Dendritic cell treated with granulocyte-macrophage colony-stimulating factor and Interleukin-4, amounts not matched to agents 40 ng/mL and 50 ng/mL, for 4 days (primary cell): ENCODE data around the gene TBCK.
"Not testable (repeated sequence)": the region's sequence is repeated elsewhere in the genome, so short reads cannot be mapped to it uniquely, and the experiment has no call there.

Experiments
- H3K27ac Mint-ChIP-seq: one replicate; pipeline ENCODE4 v1.8.0; 2022; ENCODE audit warnings: mild to moderate bottlenecking, mixed read lengths
- H3K27me3 Mint-ChIP-seq: one replicate; pipeline ENCODE4 v1.8.0; 2022; ENCODE audit warnings: mild to moderate bottlenecking, mixed read lengths
- H3K36me3 Mint-ChIP-seq: one replicate; pipeline ENCODE4 v1.8.0; 2022; ENCODE audit warnings: low read depth, mixed read lengths
- H3K4me1 Mint-ChIP-seq: one replicate; pipeline ENCODE4 v1.8.0; 2022; ENCODE audit warnings: low read depth, mixed read lengths
- H3K4me3 Mint-ChIP-seq: one replicate; pipeline ENCODE4 v1.8.0; 2022; ENCODE audit warnings: mild to moderate bottlenecking, moderate library complexity, mixed read lengths
- H3K9me3 Mint-ChIP-seq: one replicate; pipeline ENCODE4 v1.8.0; 2022; ENCODE audit warnings: mixed read lengths
- intact Hi-C: fragments of 100-400 bp; cut with micrococcal nuclease; formaldehyde crosslinking; loops from one replicate; pipeline ENCODE4 v1.15.0; 2022

TBCK gene

GRCh38 chr4:106132045-106132444, 184.0 kb downstream of the TBCK start:
- H3K4me3 Mint-ChIP-seq: no peak overlapping the region
- H3K4me1 Mint-ChIP-seq: no peaks in the 10 kb centered on the region
- H3K27me3 Mint-ChIP-seq: no peaks in the 10 kb centered on the region
- peaks cover 22% of the 10 kb centered on the region for H3K9me3 Mint-ChIP-seq
- H3K27ac Mint-ChIP-seq: no peak overlapping the region
- intact Hi-C loops: no loop called here
- H3K36me3 Mint-ChIP-seq: peaks cover 22% of the 10 kb centered on the region

GRCh38 chr4:106126062-106126461, 189.9 kb downstream of the TBCK start:
- intact Hi-C loops: no loop called here
- Mint-ChIP-seq H3K27ac (no peak overlapping the region), H3K27me3 (no peaks in the 10 kb centered on the region), H3K4me1 (no peaks in the 10 kb centered on the region), H3K36me3 (peaks cover 13% of the 10 kb centered on the region), H3K4me3 (no peak overlapping the region), H3K9me3 (no peaks in the 10 kb centered on the region)

GRCh38 chr4:106119949-106120555, 196.0 kb downstream of the TBCK start:
- H3K4me1 Mint-ChIP-seq, intact Hi-C loops, H3K27me3 Mint-ChIP-seq, H3K4me3 Mint-ChIP-seq, H3K9me3 Mint-ChIP-seq, H3K27ac Mint-ChIP-seq: not testable (repeated sequence)
- H3K36me3 Mint-ChIP-seq: peaks cover 18% of the 10 kb centered on the region

- no peak overlapping the region for H3K27ac Mint-ChIP-seq
- no peak overlapping the region for H3K4me3 Mint-ChIP-seq
- no peaks in the 10 kb centered on the region for H3K4me1 Mint-ChIP-seq
- H3K9me3 Mint-ChIP-seq: peaks cover 34% of the 10 kb centered on the region
- intact Hi-C loops: no loop called here
- H3K36me3 Mint-ChIP-seq: peaks cover 51% of the 10 kb centered on the region
- H3K27me3 Mint-ChIP-seq: no peaks in the 10 kb centered on the region
Observed at GRCh38 chr4:106116025-106116424, 200.0 kb downstream of the TBCK start.

GRCh38 chr4:106114270-106114669, 201.7 kb downstream of the TBCK start:
- peaks cover 51% of the 10 kb centered on the region for H3K9me3 Mint-ChIP-seq
- no peak overlapping the region for H3K27ac Mint-ChIP-seq
- no peaks in the 10 kb centered on the region for H3K4me1 Mint-ChIP-seq
- H3K27me3 Mint-ChIP-seq: no peaks in the 10 kb centered on the region
- intact Hi-C loops: no loop called here
- H3K36me3 Mint-ChIP-seq: peaks cover 61% of the 10 kb centered on the region
- H3K4me3 Mint-ChIP-seq: no peak overlapping the region

- H3K27me3 Mint-ChIP-seq, H3K4me1 Mint-ChIP-seq, intact Hi-C loops, H3K4me3 Mint-ChIP-seq, H3K27ac Mint-ChIP-seq: not testable (repeated sequence)
- H3K36me3 Mint-ChIP-seq: peaks cover 83% of the 10 kb centered on the region
- H3K9me3 Mint-ChIP-seq: peaks cover 75% of the 10 kb centered on the region
Observed at GRCh38 chr4:106111778-106112469, 204.1 kb downstream of the TBCK start.

- Mint-ChIP-seq H3K4me3 (no peak overlapping the region), H3K4me1 (no peaks in the 10 kb centered on the region), H3K36me3 (peaks cover 91% of the 10 kb centered on the region)
Observed at GRCh38 chr4:106109929-106110328, 206.1 kb downstream of the TBCK start.

GRCh38 chr4:106105697-106106096, 210.3 kb downstream of the TBCK start:
- H3K9me3 Mint-ChIP-seq: peaks cover 56% of the 10 kb centered on the region
- no peak overlapping the region for H3K4me3 Mint-ChIP-seq
- intact Hi-C loops: no loop called here
- no peaks in the 10 kb centered on the region for H3K27me3 Mint-ChIP-seq
- peaks cover 72% of the 10 kb centered on the region for H3K36me3 Mint-ChIP-seq
- H3K4me1 Mint-ChIP-seq: no peaks in the 10 kb centered on the region
- no peak overlapping the region for H3K27ac Mint-ChIP-seq

More at GRCh38 chr4:106109929-106110328, 206.1 kb downstream of the TBCK start:
- Mint-ChIP-seq H3K9me3 (peaks cover 93% of the 10 kb centered on the region), H3K27ac (no peak overlapping the region), H3K27me3 (no peaks in the 10 kb centered on the region)
- intact Hi-C loops: no loop called here

GRCh38 chr4:106104276-106104675, 211.7 kb downstream of the TBCK start:
- no peaks in the 10 kb centered on the region for H3K27me3 Mint-ChIP-seq
- H3K27ac Mint-ChIP-seq: no peak overlapping the region
- intact Hi-C loops: no loop called here
- H3K36me3 Mint-ChIP-seq: peaks cover 58% of the 10 kb centered on the region
- no peak overlapping the region for H3K4me3 Mint-ChIP-seq
- peaks cover 41% of the 10 kb centered on the region for H3K9me3 Mint-ChIP-seq
- no peaks in the 10 kb centered on the region for H3K4me1 Mint-ChIP-seq

GRCh38 chr4:106096454-106096853, 219.6 kb downstream of the TBCK start:
- Mint-ChIP-seq H3K4me3 (no peak overlapping the region), H3K27ac (no peak overlapping the region), H3K4me1 (no peaks in the 10 kb centered on the region), H3K36me3 (peaks cover 39% of the 10 kb centered on the region), H3K27me3 (no peaks in the 10 kb centered on the region), H3K9me3 (peaks cover 14% of the 10 kb centered on the region)
- intact Hi-C loops: no loop called here

- H3K27me3 Mint-ChIP-seq: no peaks in the 10 kb centered on the region
- H3K36me3 Mint-ChIP-seq: peaks cover 49% of the 10 kb centered on the region
- H3K4me1 Mint-ChIP-seq: no peaks in the 10 kb centered on the region
- no peak overlapping the region for H3K27ac Mint-ChIP-seq
- no peak overlapping the region for H3K4me3 Mint-ChIP-seq
- peaks cover 25% of the 10 kb centered on the region for H3K9me3 Mint-ChIP-seq
- intact Hi-C loops: no loop called here
Observed at GRCh38 chr4:106095408-106095807, 220.6 kb downstream of the TBCK start.

GRCh38 chr4:106092361-106093040, 223.5 kb downstream of the TBCK start:
- intact Hi-C loops: no loop called here

GRCh38 chr4:106090826-106091225, 225.2 kb downstream of the TBCK start:
- Mint-ChIP-seq H3K36me3 (peaks cover 57% of the 10 kb centered on the region), H3K9me3 (peaks cover 47% of the 10 kb centered on the region), H3K4me1 (no peaks in the 10 kb centered on the region)

More at GRCh38 chr4:106092361-106093040, 223.5 kb downstream of the TBCK start:
- no peaks in the 10 kb centered on the region for H3K27me3 Mint-ChIP-seq
- H3K36me3 Mint-ChIP-seq: peaks cover 62% of the 10 kb centered on the region
- no peak overlapping the region for H3K4me3 Mint-ChIP-seq
- H3K27ac Mint-ChIP-seq: no peak overlapping the region
- H3K9me3 Mint-ChIP-seq: peaks cover 43% of the 10 kb centered on the region
- no peaks in the 10 kb centered on the region for H3K4me1 Mint-ChIP-seq

GRCh38 chr4:106083065-106083464, 232.9 kb downstream of the TBCK start:
- H3K27me3 Mint-ChIP-seq: no peaks in the 10 kb centered on the region
- H3K36me3 Mint-ChIP-seq: peaks cover 41% of the 10 kb centered on the region
- H3K9me3 Mint-ChIP-seq: peaks cover 50% of the 10 kb centered on the region
- no peak overlapping the region for H3K4me3 Mint-ChIP-seq
- H3K4me1 Mint-ChIP-seq: no peaks in the 10 kb centered on the region
- H3K27ac Mint-ChIP-seq: no peak overlapping the region
- intact Hi-C loops: no loop called here

More at GRCh38 chr4:106090826-106091225, 225.2 kb downstream of the TBCK start:
- Mint-ChIP-seq H3K27me3 (no peaks in the 10 kb centered on the region), H3K27ac (no peak overlapping the region), H3K4me3 (no peak overlapping the region)
- intact Hi-C loops: no loop called here
